GM19468 (cell line): ENCODE data around the gene CTNNA3.
"Not testable (repeated sequence)": the region's sequence is repeated elsewhere in the genome, so short reads cannot be mapped to it uniquely, and the experiment has no call there.

ENCODE experiments used
- ATAC-seq: cut with Tn5 transposase; IDR thresholded peaks from one replicate; pipeline ENCODE4 v1.9.1; 2021; ENCODE audit warnings: mild to moderate bottlenecking, moderate library complexity, moderate number of reproducible peaks; ENCODE audit not compliant: unreplicated experiment; ENCODE audit errors: extremely low read depth

Gene CTNNA3

GRCh38 chr10:67696029-67696428 lies at the start of gene CTNNA3:
Gene CTNNA3 (minus strand): TSS chr10:67696195.
- no peak for ATAC-seq

GRCh38 chr10:67735430-67735829 lies 39.4 kb upstream of the CTNNA3 start:
- ATAC-seq = no peak

- no peak for ATAC-seq
These were observed 37.5 kb upstream of the CTNNA3 start for GRCh38 chr10:67733511-67733910.

GRCh38 chr10:67725567-67725966 lies 29.6 kb upstream of the CTNNA3 start:
- no peak for ATAC-seq

GRCh38 chr10:67723601-67724000 lies 27.6 kb upstream of the CTNNA3 start:
- ATAC-seq = no peak

GRCh38 chr10:67722113-67722512 lies 26.1 kb upstream of the CTNNA3 start:
- no peak for ATAC-seq

- ATAC-seq = not testable (repeated sequence)
These were observed 20.5 kb upstream of the CTNNA3 start for GRCh38 chr10:67716455-67716854.

GRCh38 chr10:67705921-67706320 lies 9.9 kb upstream of the CTNNA3 start:
- ATAC-seq = no peak

- ATAC-seq = not testable (repeated sequence)
These were observed 3.7 kb upstream of the CTNNA3 start for GRCh38 chr10:67699613-67700270.

GRCh38 chr10:67698164-67698563 lies 2.2 kb upstream of the CTNNA3 start:
- no peak for ATAC-seq

GRCh38 chr10:67697724-67698131 lies 1.7 kb upstream of the CTNNA3 start:
- ATAC-seq = peak; percentile 58

GRCh38 chr10:67696679-67697078 lies 684 bp upstream of the CTNNA3 start:
- ATAC-seq = no peak

GRCh38 chr10:67695555-67695954 lies 440 bp downstream of the CTNNA3 start:
- no peak for ATAC-seq

GRCh38 chr10:67691861-67692260 lies 4.1 kb downstream of the CTNNA3 start:
- ATAC-seq = not testable (repeated sequence)

GRCh38 chr10:67690540-67690939 lies 5.5 kb downstream of the CTNNA3 start:
- ATAC-seq = not testable (repeated sequence)

GRCh38 chr10:67684140-67684539 lies 11.9 kb downstream of the CTNNA3 start:
- ATAC-seq = not testable (repeated sequence)

- ATAC-seq = no peak
These were observed 17.5 kb downstream of the CTNNA3 start for GRCh38 chr10:67678335-67678974.

GRCh38 chr10:67676208-67676825 lies 19.7 kb downstream of the CTNNA3 start:
- ATAC-seq = no peak

- no peak for ATAC-seq
These were observed 25.6 kb downstream of the CTNNA3 start for GRCh38 chr10:67670401-67670800.

- ATAC-seq = no peak
These were observed 26.0 kb downstream of the CTNNA3 start for GRCh38 chr10:67669978-67670377.

GRCh38 chr10:67668448-67668847 lies 27.5 kb downstream of the CTNNA3 start:
- no peak for ATAC-seq
